Measurements from ENCODE around the gene TAF7L.

The TAF7L gene

DNA sequence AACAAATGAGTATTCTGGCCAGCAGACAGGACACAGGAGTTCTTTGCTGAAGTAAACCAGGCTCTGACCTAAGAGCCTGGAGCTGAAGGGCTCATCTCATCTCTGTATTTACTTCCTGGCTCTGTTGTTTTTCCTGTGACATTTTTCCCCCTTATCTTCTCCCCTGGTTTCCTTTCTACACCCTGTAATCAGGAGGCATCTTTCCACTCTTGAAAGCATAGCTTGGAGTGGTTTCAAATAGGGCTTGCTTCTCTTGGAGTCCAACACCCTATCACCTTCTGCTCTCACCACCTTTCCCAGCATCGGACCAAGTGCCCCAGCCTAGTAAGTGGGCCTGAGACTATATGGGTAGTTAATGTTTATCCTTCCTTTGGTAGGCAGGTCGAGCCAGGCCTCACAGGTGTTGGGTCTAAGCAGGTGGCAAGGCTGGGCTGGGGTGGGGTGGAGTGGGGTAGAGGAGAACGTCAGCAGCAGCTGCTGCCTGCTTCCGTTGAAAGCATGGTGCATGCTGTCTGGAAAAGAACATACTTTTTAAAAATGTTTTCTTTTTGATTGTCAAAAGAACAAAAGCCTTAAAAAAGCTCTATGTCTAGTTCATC lies 70.4 kb downstream of the TAF7L start:
- DNase-seq, result no peak

DNA sequence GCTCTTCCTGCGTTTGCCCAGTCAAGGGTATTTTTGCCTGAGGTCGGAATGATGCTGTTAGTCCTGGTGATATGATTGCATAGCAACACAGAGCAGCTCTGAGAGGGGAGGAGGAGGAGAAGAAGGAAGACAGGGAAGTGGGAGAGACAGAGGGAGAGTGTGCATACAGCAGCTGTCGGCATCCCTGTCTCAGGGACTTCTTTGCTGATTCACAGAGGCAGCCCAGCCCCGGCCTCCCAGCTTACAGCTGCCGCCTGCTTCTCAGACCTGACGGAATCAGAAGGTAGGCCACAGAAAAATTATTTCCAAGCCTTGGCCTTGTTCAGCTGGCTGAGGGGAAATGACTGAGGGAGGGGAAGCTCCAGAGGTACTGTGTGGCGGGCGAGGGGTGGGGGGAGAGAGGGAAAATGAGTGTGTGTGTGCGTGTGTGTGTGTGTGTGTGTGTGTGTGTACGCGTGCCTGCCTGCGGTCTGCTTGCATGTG lies 71.2 kb downstream of the TAF7L start:
- DNase-seq, result peak; percentile 15

DNA sequence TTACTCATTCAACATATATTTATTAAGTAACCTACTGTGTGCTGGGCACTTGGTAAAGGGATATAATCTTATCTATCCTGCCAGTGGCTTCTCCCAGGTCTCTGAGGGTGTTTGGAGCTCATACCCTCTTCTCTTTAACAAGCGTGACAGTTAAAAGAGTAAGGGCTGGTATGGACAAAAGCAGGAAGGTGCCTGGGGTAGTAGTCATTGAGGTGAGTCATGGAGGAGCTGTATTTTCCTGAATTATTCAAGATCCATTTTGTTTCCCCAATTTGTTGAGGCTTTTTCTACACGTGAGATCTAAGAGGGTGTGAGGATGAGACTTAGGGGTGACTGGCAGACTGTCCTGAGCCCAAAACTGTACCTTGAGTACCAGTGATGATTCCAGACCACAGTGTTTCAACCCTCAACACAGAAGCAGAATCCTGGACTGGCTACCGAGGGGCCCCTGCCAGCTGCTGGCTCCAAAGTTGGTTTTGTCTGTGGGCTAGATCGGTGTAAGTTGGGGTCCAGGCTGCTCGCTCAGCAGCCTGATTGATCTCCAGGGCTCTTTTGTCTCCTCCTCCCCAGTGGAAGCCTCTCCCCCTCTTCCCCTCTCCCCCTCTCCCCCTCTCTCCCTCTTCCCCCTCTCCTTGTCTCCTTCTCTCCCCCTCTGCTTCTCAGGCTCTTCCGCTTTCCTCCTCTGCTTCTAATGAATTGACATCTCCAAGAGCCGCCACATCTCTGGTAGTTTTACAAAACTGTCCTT lies 71.8 kb downstream of the TAF7L start, which contains the start of gene DRP2:
DRP2 (plus strand) TSS at position 671 of the 748 bp plus-strand sequence. CDS start 11,862 bp downstream, outside the sequence.
- DNase-seq, result no peak

All from stimulated activated CD4-positive, alpha-beta T cell treated with anti-CD3 and anti-CD28 coated beads, Interleukin-4, amount 100 ng/mL, for 1 hour (primary cell).